Measurements from ENCODE around the gene RERE. TPM values are rescaled to one million over a fixed set of nuclear protein-coding genes. Genes with fewer than 3 reads are reported as not detected.
A peak's percentile ranks its signal among the peaks of the same experiment; 100 is the strongest.

The RERE gene
- polyA plus RNA-seq, 2 donors = 14.0 to 24.4 TPM

GRCh38 chr1:8397511-8397910 lies 419.9 kb downstream of the RERE start:
- Histone ChIP-seq H3K36me3 (ENCODE audit: control insufficient read depth in 2 of 2, insufficient read depth in 2 of 2, low read length in 1 of 2) (peaks cover 2 to 11% of the 10 kb centered on the region in 2 donors), H3K9me3 (ENCODE audit: control insufficient read depth in 2 of 2, insufficient read depth in 1 of 2, low read depth in 1 of 2, low read length in 1 of 2) (no peaks in the 10 kb centered on the region), H3K4me1 (ENCODE audit: control insufficient read depth in 2 of 2, insufficient read depth in 2 of 2, low read length in 1 of 2) (peaks cover 0 to 2% of the 10 kb centered on the region in 2 donors), H3K27me3 (ENCODE audit: control insufficient read depth in 1 of 2, insufficient read depth in 2 of 2, low read length in 2 of 2) (no peaks in the 10 kb centered on the region), H3K27ac (ENCODE audit: low read depth in 2 of 2, low read length in 1 of 2) (peak overlapping the region in 1 of 2 donors; percentile 74), H3K4me3 (ENCODE audit: low read depth in 1 of 2, low read length in 2 of 2) (no peak overlapping the region)
- WGBS, 2 donors = 35 to 57% methylated on average over 2 of the region's 2 CpGs

GRCh38 chr1:8396786-8397406 lies 420.5 kb downstream of the RERE start:
- H3K4me1 ChIP-seq (ENCODE audit: control insufficient read depth in 2 of 2, insufficient read depth in 2 of 2, low read length in 1 of 2) = peaks cover 0 to 2% of the 10 kb centered on the region in 2 donors
- 45 to 49% methylated on average over 4 of the region's 4 CpGs for WGBS, 2 donors

GRCh38 chr1:8396083-8396785 lies 421.2 kb downstream of the RERE start:
- H3K36me3 ChIP-seq (ENCODE audit: control insufficient read depth in 2 of 2, insufficient read depth in 2 of 2, low read length in 1 of 2) = peaks cover 2 to 4% of the 10 kb centered on the region in 2 donors
- no peaks in the 10 kb centered on the region for H3K27me3 ChIP-seq (ENCODE audit: control insufficient read depth in 1 of 2, insufficient read depth in 2 of 2, low read length in 2 of 2)
- 52 to 61% methylated on average over 8 of the region's 8 CpGs for WGBS, 2 donors
- H3K27ac ChIP-seq (ENCODE audit: low read depth in 2 of 2, low read length in 1 of 2) = peak overlapping the region; percentile 29 to 55
- H3K9me3 ChIP-seq (ENCODE audit: control insufficient read depth in 2 of 2, insufficient read depth in 1 of 2, low read depth in 1 of 2, low read length in 1 of 2) = no peaks in the 10 kb centered on the region
- peaks cover 0 to 2% of the 10 kb centered on the region in 2 donors for H3K4me1 ChIP-seq (ENCODE audit: control insufficient read depth in 2 of 2, insufficient read depth in 2 of 2, low read length in 1 of 2)
- no peak overlapping the region for H3K4me3 ChIP-seq (ENCODE audit: low read depth in 1 of 2, low read length in 2 of 2)

More at GRCh38 chr1:8396786-8397406, 420.5 kb downstream of the RERE start:
- Histone ChIP-seq H3K9me3 (ENCODE audit: control insufficient read depth in 2 of 2, insufficient read depth in 1 of 2, low read depth in 1 of 2, low read length in 1 of 2) (no peaks in the 10 kb centered on the region), H3K27ac (ENCODE audit: low read depth in 2 of 2, low read length in 1 of 2) (peak overlapping the region; percentile 24 to 74), H3K27me3 (ENCODE audit: control insufficient read depth in 1 of 2, insufficient read depth in 2 of 2, low read length in 2 of 2) (no peaks in the 10 kb centered on the region), H3K4me3 (ENCODE audit: low read depth in 1 of 2, low read length in 2 of 2) (no peak overlapping the region), H3K36me3 (ENCODE audit: control insufficient read depth in 2 of 2, insufficient read depth in 2 of 2, low read length in 1 of 2) (peaks cover 2 to 8% of the 10 kb centered on the region in 2 donors)

- 31 to 34% methylated on average over 2 of the region's 2 CpGs for WGBS, 2 donors
- H3K36me3 ChIP-seq (ENCODE audit: control insufficient read depth in 2 of 2, insufficient read depth in 2 of 2, low read length in 1 of 2) = peaks cover 2 to 4% of the 10 kb centered on the region in 2 donors
- H3K27me3 ChIP-seq (ENCODE audit: control insufficient read depth in 1 of 2, insufficient read depth in 2 of 2, low read length in 2 of 2) = no peaks in the 10 kb centered on the region
- peaks cover 0 to 2% of the 10 kb centered on the region in 2 donors for H3K4me1 ChIP-seq (ENCODE audit: control insufficient read depth in 2 of 2, insufficient read depth in 2 of 2, low read length in 1 of 2)
- H3K27ac ChIP-seq (ENCODE audit: low read depth in 2 of 2, low read length in 1 of 2) = peak overlapping the region; percentile 29 to 55
- no peaks in the 10 kb centered on the region for H3K9me3 ChIP-seq (ENCODE audit: control insufficient read depth in 2 of 2, insufficient read depth in 1 of 2, low read depth in 1 of 2, low read length in 1 of 2)
- no peak overlapping the region for H3K4me3 ChIP-seq (ENCODE audit: low read depth in 1 of 2, low read length in 2 of 2)
Observed at GRCh38 chr1:8395433-8395866, 422.0 kb downstream of the RERE start.

GRCh38 chr1:8394456-8395321 lies 422.8 kb downstream of the RERE start:
- H3K27me3 ChIP-seq (ENCODE audit: control insufficient read depth in 1 of 2, insufficient read depth in 2 of 2, low read length in 2 of 2) = no peaks in the 10 kb centered on the region
- no peak overlapping the region for H3K4me3 ChIP-seq (ENCODE audit: low read depth in 1 of 2, low read length in 2 of 2)
- H3K4me1 ChIP-seq (ENCODE audit: control insufficient read depth in 2 of 2, insufficient read depth in 2 of 2, low read length in 1 of 2) = peaks cover 0 to 2% of the 10 kb centered on the region in 2 donors
- WGBS, 2 donors = 70 to 75% methylated on average over 10 of the region's 10 CpGs
- no peaks in the 10 kb centered on the region for H3K9me3 ChIP-seq (ENCODE audit: control insufficient read depth in 2 of 2, insufficient read depth in 1 of 2, low read depth in 1 of 2, low read length in 1 of 2)
- H3K27ac ChIP-seq (ENCODE audit: low read depth in 2 of 2, low read length in 1 of 2) = no peak overlapping the region
- H3K36me3 ChIP-seq (ENCODE audit: control insufficient read depth in 2 of 2, insufficient read depth in 2 of 2, low read length in 1 of 2) = peaks cover 2 to 8% of the 10 kb centered on the region in 2 donors

- Histone ChIP-seq H3K27me3 (ENCODE audit: control insufficient read depth in 1 of 2, insufficient read depth in 2 of 2, low read length in 2 of 2) (no peaks in the 10 kb centered on the region), H3K4me3 (ENCODE audit: low read depth in 1 of 2, low read length in 2 of 2) (no peak overlapping the region), H3K4me1 (ENCODE audit: control insufficient read depth in 2 of 2, insufficient read depth in 2 of 2, low read length in 1 of 2) (peaks cover 0 to 2% of the 10 kb centered on the region in 2 donors), H3K36me3 (ENCODE audit: control insufficient read depth in 2 of 2, insufficient read depth in 2 of 2, low read length in 1 of 2) (peaks cover 6 to 16% of the 10 kb centered on the region in 2 donors), H3K27ac (ENCODE audit: low read depth in 2 of 2, low read length in 1 of 2) (peak overlapping the region in 1 of 2 donors; percentile 22), H3K9me3 (ENCODE audit: control insufficient read depth in 2 of 2, insufficient read depth in 1 of 2, low read depth in 1 of 2, low read length in 1 of 2) (no peaks in the 10 kb centered on the region)
- WGBS, 2 donors = 84 to 87% methylated on average over 7 of the region's 7 CpGs
Observed at GRCh38 chr1:8392522-8392921, 424.9 kb downstream of the RERE start.

GRCh38 chr1:8390707-8391106 lies 426.7 kb downstream of the RERE start:
- Histone ChIP-seq H3K27me3 (ENCODE audit: control insufficient read depth in 1 of 2, insufficient read depth in 2 of 2, low read length in 2 of 2) (no peaks in the 10 kb centered on the region), H3K9me3 (ENCODE audit: control insufficient read depth in 2 of 2, insufficient read depth in 1 of 2, low read depth in 1 of 2, low read length in 1 of 2) (no peaks in the 10 kb centered on the region), H3K36me3 (ENCODE audit: control insufficient read depth in 2 of 2, insufficient read depth in 2 of 2, low read length in 1 of 2) (peaks cover 6 to 16% of the 10 kb centered on the region in 2 donors), H3K27ac (ENCODE audit: low read depth in 2 of 2, low read length in 1 of 2) (no peak overlapping the region), H3K4me3 (ENCODE audit: low read depth in 1 of 2, low read length in 2 of 2) (no peak overlapping the region), H3K4me1 (ENCODE audit: control insufficient read depth in 2 of 2, insufficient read depth in 2 of 2, low read length in 1 of 2) (peaks cover 0 to 2% of the 10 kb centered on the region in 2 donors)
- 86 to 87% methylated on average over 4 of the region's 4 CpGs for WGBS, 2 donors

- H3K4me3 ChIP-seq (ENCODE audit: low read depth in 1 of 2, low read length in 2 of 2) = no peak overlapping the region
- H3K27ac ChIP-seq (ENCODE audit: low read depth in 2 of 2, low read length in 1 of 2) = no peak overlapping the region
- H3K4me1 ChIP-seq (ENCODE audit: control insufficient read depth in 2 of 2, insufficient read depth in 2 of 2, low read length in 1 of 2) = peaks cover 0 to 2% of the 10 kb centered on the region in 2 donors
- H3K9me3 ChIP-seq (ENCODE audit: control insufficient read depth in 2 of 2, insufficient read depth in 1 of 2, low read depth in 1 of 2, low read length in 1 of 2) = no peaks in the 10 kb centered on the region
- peaks cover 9 to 14% of the 10 kb centered on the region in 2 donors for H3K36me3 ChIP-seq (ENCODE audit: control insufficient read depth in 2 of 2, insufficient read depth in 2 of 2, low read length in 1 of 2)
- no peaks in the 10 kb centered on the region for H3K27me3 ChIP-seq (ENCODE audit: control insufficient read depth in 1 of 2, insufficient read depth in 2 of 2, low read length in 2 of 2)
- WGBS, 2 donors = 89 to 90% methylated on average over 7 of the region's 7 CpGs
Observed at GRCh38 chr1:8389958-8390535, 427.4 kb downstream of the RERE start.
